Upper lobe of left lung (tissue), 4 donors: Measurements from ENCODE around the gene TBC1D14.

Source experiments
- CTCF ChIP-seq, 6 experiments: fragments of 450-650 bp in 4 of 6; fragments of 200-600 bp in 2 of 6; sonication (generic) in 2 of 6; IDR thresholded peaks; one replicate each; pipeline ENCODE4 v1.5.1; 2016 to 2019; ENCODE audit warnings: antibody characterized with exemption in 6 of 6
- POLR2A ChIP-seq, 4 donors: fragments of 450-650 bp; IDR thresholded peaks; one replicate each; pipeline ENCODE4 v1.5.1; 2016 to 2017; ENCODE audit warnings: antibody characterized with exemption in 4 of 4, mild to moderate bottlenecking in 2 of 4
- POLR2AphosphoS5 ChIP-seq, 2 donors: sonication (generic); formaldehyde crosslinking; IDR thresholded peaks; one replicate each; pipeline ENCODE4 v1.5.1; 2017; ENCODE audit warnings: antibody characterized with exemption in 2 of 2

GRCh38 chr4:6932918-6933317 is 23.3 kb downstream of the TBC1D14 start:
- no peak for TF ChIP-seq CTCF (IDR thresholded peaks at IDR 0.05)
- no peak for TF ChIP-seq POLR2A (IDR thresholded peaks at IDR 0.05)
- no peak for TF ChIP-seq POLR2AphosphoS5 (IDR thresholded peaks at IDR 0.05)
